Muscle of back (tissue), 11 donors: Measurements from ENCODE around the gene SLC5A1. TPM values are rescaled to one million over a fixed set of nuclear protein-coding genes. Genes with fewer than 3 reads are reported as not detected.
"Not testable (repeated sequence)": the region's sequence is repeated elsewhere in the genome, so short reads cannot be mapped to it uniquely, and the experiment has no call there.

ENCODE experiments used
- DNase-seq, 3 donors: peaks; one replicate each; pipeline versions ENCODE4 v3.0.0 to v3.0.0-alpha.2; 2013
- polyA plus RNA-seq, 10 donors: library from polyadenylated mRNA; unstranded; fragments of 120-200 nt; gene quantifications; one replicate each; pipeline ENCODE4 v1.2.1, GENCODE V29; 2013; ENCODE audit not compliant: insufficient read length in 10 of 10

Gene SLC5A1
- polyA plus RNA-seq, 10 donors, result 1.5 to 6.1 (median 2.3) TPM

GRCh38 chr22:32144496-32145274 lies 101.6 kb downstream of the SLC5A1 start:
- peak; percentile 0 to 15 (median 4) for DNase-seq

GRCh38 chr22:32147128-32147527 lies 104.1 kb downstream of the SLC5A1 start:
- DNase-seq, result not testable (repeated sequence)

- DNase-seq, result not testable (repeated sequence)
Measured at GRCh38 chr22:32148372-32148771, 105.3 kb downstream of the SLC5A1 start.

GRCh38 chr22:32150647-32151046 lies 107.6 kb downstream of the SLC5A1 start:
- not testable (repeated sequence) for DNase-seq

- not testable (repeated sequence) for DNase-seq
Measured at GRCh38 chr22:32151641-32152040, 108.6 kb downstream of the SLC5A1 start.

- not testable (repeated sequence) for DNase-seq
Measured at GRCh38 chr22:32154727-32155126, 111.7 kb downstream of the SLC5A1 start.

GRCh38 chr22:32157632-32158031 lies 114.6 kb downstream of the SLC5A1 start:
- not testable (repeated sequence) for DNase-seq

GRCh38 chr22:32158712-32159533 lies 115.9 kb downstream of the SLC5A1 start, which contains the start of gene C22orf42:
Gene C22orf42, minus strand, starts transcription at chr22:32159303. Its CDS starts 88 bp downstream, at chr22:32159215.
- no peak for DNase-seq

- not testable (repeated sequence) for DNase-seq
Measured at GRCh38 chr22:32160411-32160810, 117.3 kb downstream of the SLC5A1 start.

Other genes starting within 250 kb of the SLC5A1 start
- gene YWHAH, start 98.7 kb upstream of the SLC5A1 start, polyA plus RNA-seq, result 100 to 1,000 TPM in 8 of 10 donors, 10 to 100 TPM in 2; 88.7 to 126 (median 103) TPM
- under 1 TPM in 1 of 10 donors, not detected in 9; 0.29 TPM for gene C22orf42, start 116.0 kb downstream of the SLC5A1 start, polyA plus RNA-seq
- under 1 TPM in 1 of 10 donors, not detected in 9; 0.14 TPM for gene RFPL2, start 161.8 kb downstream of the SLC5A1 start, polyA plus RNA-seq
- 1 to 10 TPM in 1 of 10 donors, under 1 TPM in 9; 0.36 to 2.1 (median 0.58) TPM for gene SLC5A4, start 212.1 kb downstream of the SLC5A1 start, polyA plus RNA-seq